ENCODE measurements around the gene KRTAP5-8. TPM values are rescaled to one million over a fixed set of nuclear protein-coding genes. Genes with fewer than 3 reads are reported as not detected.
"Not testable (repeated sequence)": the region's sequence is repeated elsewhere in the genome, so short reads cannot be mapped to it uniquely, and the experiment has no call there.

The KRTAP5-8 gene
- total RNA-seq, 1 experiment from 2014 or later, result not detected

DNA sequence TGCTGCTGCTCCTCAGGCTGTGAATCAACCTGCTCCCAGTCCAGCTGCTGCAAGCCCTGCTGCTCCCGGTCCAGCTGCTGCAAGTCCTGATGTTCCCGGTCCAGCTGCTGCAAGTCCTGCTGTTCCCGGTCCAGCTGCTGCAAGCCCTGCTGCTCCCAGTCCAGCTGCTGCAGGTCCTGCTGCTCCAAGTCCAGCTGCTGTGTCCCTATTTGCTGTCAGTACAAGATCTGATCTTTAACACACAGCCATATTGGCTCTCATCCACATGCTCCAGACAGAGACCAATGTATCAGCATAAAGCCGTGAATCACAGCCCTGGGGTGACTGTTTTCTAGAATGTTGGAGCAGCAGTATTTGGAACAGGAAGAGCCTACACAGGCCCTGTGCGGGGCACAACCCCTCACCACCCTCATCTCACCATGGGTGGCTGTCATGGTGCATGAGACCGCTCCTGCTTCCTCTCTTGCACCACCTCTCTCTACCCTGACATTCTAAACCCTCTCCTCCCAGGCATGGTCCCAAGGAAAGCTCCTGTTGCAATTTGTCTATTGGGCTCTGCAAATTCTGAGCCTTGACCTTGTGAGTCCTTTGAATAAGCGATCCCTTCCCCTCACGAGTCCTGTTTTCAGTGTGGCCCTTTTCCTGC, 31.0 kb downstream of the KRTAP5-8 start:
- ATAC-seq, result peak; percentile 90
- no peaks in the 10 kb centered on the region for H3K9me2 ChIP-seq (replicated peaks; ENCODE audit: low read length)
- peak overlapping the region; percentile 14; the same call in 1 of the 2 replicates for H3K4me2 ChIP-seq (ENCODE audit: low read length)
- H3K9ac ChIP-seq (ENCODE audit: low read length), result no peak overlapping the region
- H3K4me3 ChIP-seq (ENCODE audit: low read length), result no peak overlapping the region
- peaks cover 10% of the 10 kb centered on the region; the same call in 1 of the 2 replicates for H3K4me1 ChIP-seq (ENCODE audit: insufficient read depth, low read length)
- ChIA-PET POLR2A (ENCODE audit: unreplicated experiment) (no interaction called here), CTCF (interaction anchor here (0.6 kb wide), 1 partner anchor 11 kb away, joined by 3 read pairs; no protein-coding TSS in a partner anchor)
- no peaks in the 10 kb centered on the region for H3K27me3 ChIP-seq (ENCODE audit: low read length)
- H3F3A ChIP-seq (ENCODE audit: low read length, unreplicated experiment), result no peaks in the 10 kb centered on the region
- no TSS peak for BruUV-seq (replicated peaks)
- TF ChIP-seq, protein P1, sequence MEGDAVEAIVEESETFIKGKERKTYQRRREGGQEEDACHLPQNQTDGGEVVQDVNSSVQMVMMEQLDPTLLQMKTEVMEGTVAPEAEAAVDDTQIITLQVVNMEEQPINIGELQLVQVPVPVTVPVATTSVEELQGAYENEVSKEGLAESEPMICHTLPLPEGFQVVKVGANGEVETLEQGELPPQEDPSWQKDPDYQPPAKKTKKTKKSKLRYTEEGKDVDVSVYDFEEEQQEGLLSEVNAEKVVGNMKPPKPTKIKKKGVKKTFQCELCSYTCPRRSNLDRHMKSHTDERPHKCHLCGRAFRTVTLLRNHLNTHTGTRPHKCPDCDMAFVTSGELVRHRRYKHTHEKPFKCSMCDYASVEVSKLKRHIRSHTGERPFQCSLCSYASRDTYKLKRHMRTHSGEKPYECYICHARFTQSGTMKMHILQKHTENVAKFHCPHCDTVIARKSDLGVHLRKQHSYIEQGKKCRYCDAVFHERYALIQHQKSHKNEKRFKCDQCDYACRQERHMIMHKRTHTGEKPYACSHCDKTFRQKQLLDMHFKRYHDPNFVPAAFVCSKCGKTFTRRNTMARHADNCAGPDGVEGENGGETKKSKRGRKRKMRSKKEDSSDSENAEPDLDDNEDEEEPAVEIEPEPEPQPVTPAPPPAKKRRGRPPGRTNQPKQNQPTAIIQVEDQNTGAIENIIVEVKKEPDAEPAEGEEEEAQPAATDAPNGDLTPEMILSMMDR (conservative IDR thresholded peaks at IDR 0.05; ENCODE audit: low read depth, low read length), result no peak
- no peak for TF ChIP-seq EZH2phosphoT487 (IDR thresholded peaks at IDR 0.05; ENCODE audit: borderline replicate concordance, low read length)
- TF ChIP-seq EZH2 (IDR thresholded peaks at IDR 0.05; ENCODE audit: low read length, unreplicated experiment), result no peak
- no peaks in the 10 kb centered on the region for H3K9me3 ChIP-seq (ENCODE audit: low read length)
- H4K20me1 ChIP-seq (ENCODE audit: low read length), result no peaks in the 10 kb centered on the region
- no peaks in the 10 kb centered on the region for H3K79me2 ChIP-seq (ENCODE audit: low read length)
- H3K27ac ChIP-seq (ENCODE audit: low read length), result no peak overlapping the region
- peak; percentile 70 for DNase-seq
- H3K36me3 ChIP-seq (ENCODE audit: low read depth, low read length), result no peaks in the 10 kb centered on the region
- no peak overlapping the region for H2AFZ ChIP-seq (ENCODE audit: low read length)
- intact Hi-C loops (cut with micrococcal nuclease), result no loop called here

DNA sequence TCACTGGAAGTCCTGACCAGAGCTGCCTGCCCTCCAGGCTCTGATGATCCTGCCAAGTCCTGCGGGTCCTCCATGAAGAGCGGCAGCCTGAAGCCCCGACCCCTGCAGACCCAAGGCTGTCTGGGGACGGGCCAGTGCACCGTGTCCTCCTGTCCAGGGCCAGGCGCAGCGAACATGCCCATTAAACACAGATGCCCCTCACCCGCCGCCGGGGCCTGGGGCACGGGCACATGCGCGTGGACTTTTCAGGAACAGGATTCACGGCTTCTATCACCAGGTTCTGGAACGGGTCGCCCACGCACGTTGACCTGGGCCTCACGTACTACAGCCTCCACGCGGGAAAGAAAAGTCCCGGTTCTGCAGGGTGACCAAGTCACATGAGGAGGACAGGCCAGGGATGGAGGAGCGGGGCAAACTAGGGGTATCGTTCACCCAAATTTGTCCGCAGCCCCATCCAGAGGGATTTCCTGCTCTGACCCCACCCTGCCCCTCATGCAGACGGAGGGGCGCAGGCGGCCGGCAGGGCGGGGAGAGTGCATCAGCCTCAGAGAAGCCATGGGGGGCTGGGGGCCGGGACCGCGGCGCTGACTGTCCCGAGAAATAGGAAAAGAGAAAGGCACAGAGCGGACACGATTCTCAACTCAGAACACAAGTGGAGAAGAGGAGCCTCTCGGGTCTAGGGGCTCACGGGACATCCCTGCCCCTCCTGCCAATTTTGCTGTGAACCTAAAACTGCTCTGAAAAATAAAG, 33.5 kb downstream of the KRTAP5-8 start:
- H3K9me2 ChIP-seq (replicated peaks; ENCODE audit: low read length); H3K79me2 ChIP-seq (ENCODE audit: low read length); CTCF ChIA-PET; intact Hi-C loops (cut with micrococcal nuclease); H3K9ac ChIP-seq (ENCODE audit: low read length); H3K27ac ChIP-seq (ENCODE audit: low read length); H3F3A ChIP-seq (ENCODE audit: low read length, unreplicated experiment); DNase-seq; H3K4me3 ChIP-seq (ENCODE audit: low read length); H2AFZ ChIP-seq (ENCODE audit: low read length); ATAC-seq; H3K4me2 ChIP-seq (ENCODE audit: low read length); POLR2A ChIA-PET (ENCODE audit: unreplicated experiment); H3K36me3 ChIP-seq (ENCODE audit: low read depth, low read length); H3K4me1 ChIP-seq (ENCODE audit: insufficient read depth, low read length); H4K20me1 ChIP-seq (ENCODE audit: low read length); H3K9me3 ChIP-seq (ENCODE audit: low read length); BruUV-seq (replicated peaks): not testable (repeated sequence)
- peaks cover 16% of the 10 kb centered on the region for H3K27me3 ChIP-seq (ENCODE audit: low read length)

GRCh38 chr11:71572811-71573210, 35.0 kb downstream of the KRTAP5-8 start:
- Histone ChIP-seq H3K27ac (ENCODE audit: low read length) (no peak overlapping the region), H3F3A (ENCODE audit: low read length, unreplicated experiment) (no peaks in the 10 kb centered on the region), H3K27me3 (ENCODE audit: low read length) (peaks cover 21% of the 10 kb centered on the region), H3K9me3 (ENCODE audit: low read length) (no peaks in the 10 kb centered on the region), H3K4me3 (ENCODE audit: low read length) (no peak overlapping the region), H3K9ac (ENCODE audit: low read length) (no peak overlapping the region), H3K4me2 (ENCODE audit: low read length) (no peak overlapping the region), H3K36me3 (ENCODE audit: low read depth, low read length) (no peaks in the 10 kb centered on the region), H2AFZ (ENCODE audit: low read length) (no peak overlapping the region), H3K9me2 (replicated peaks; ENCODE audit: low read length) (no peaks in the 10 kb centered on the region), H3K4me1 (ENCODE audit: insufficient read depth, low read length) (peaks cover 10% of the 10 kb centered on the region; the same call in 1 of the 2 replicates), H3K79me2 (ENCODE audit: low read length) (no peaks in the 10 kb centered on the region), H4K20me1 (ENCODE audit: low read length) (no peaks in the 10 kb centered on the region)
- TF ChIP-seq EZH2phosphoT487 (IDR thresholded peaks at IDR 0.05; ENCODE audit: borderline replicate concordance, low read length) (no peak), EZH2 (IDR thresholded peaks at IDR 0.05; ENCODE audit: low read length, unreplicated experiment) (no peak)
- TF ChIP-seq, protein P1 (conservative IDR thresholded peaks at IDR 0.05; ENCODE audit: low read depth, low read length), result no peak
- no TSS peak for BruUV-seq (replicated peaks)
- intact Hi-C loops (cut with micrococcal nuclease), result no loop called here
- DNase-seq (no peak), ATAC-seq (no peak)
- POLR2A ChIA-PET (ENCODE audit: unreplicated experiment), result no interaction called here
- CTCF ChIA-PET, result interaction anchor here (0.6 kb wide), 1 partner anchor 1656 kb away, joined by 4 read pairs; no protein-coding TSS in a partner anchor
